Esophagus squamous epithelium (tissue), 5 donors: Measurements from ENCODE around the gene NOX3. TPM values are rescaled to one million over a fixed set of nuclear protein-coding genes. Genes with fewer than 3 reads are reported as not detected.

Experiments
- DNase-seq: peaks from one replicate; lab custom pipeline; 2025; lab: John Stamatoyannopoulos, UW
- H3K27ac ChIP-seq, 4 donors: fragments of 200-600 bp; sonication (generic); one replicate each; pipeline ENCODE4 v1.5.1; 2016 to 2019; ENCODE audit warnings: mild to moderate bottlenecking in 1 of 4
- H3K27me3 ChIP-seq, 4 donors: fragments of 200-600 bp; sonication (generic); 1 replicate in 3 of 4; 2 replicates in 1 of 4; pipeline versions ENCODE4 v1.5.1 to v1.6.0; 2017 to 2021; ENCODE audit warnings: antibody characterized with exemption in 1 of 4
- H3K36me3 ChIP-seq, 3 donors: fragments of 200-600 bp; sonication (generic); one replicate each; pipeline ENCODE4 v1.5.1; 2016 to 2019
- H3K4me1 ChIP-seq, 3 donors: fragments of 200-600 bp; sonication (generic); one replicate each; pipeline ENCODE4 v1.5.1; 2017 to 2019
- H3K4me3 ChIP-seq, 4 donors: fragments of 200-600 bp; sonication (generic); 1 replicate in 3 of 4; 2 replicates in 1 of 4; pipeline ENCODE4 v1.5.1; 2016 to 2019; ENCODE audit warnings: mild to moderate bottlenecking in 2 of 4, moderate library complexity in 1 of 4
- H3K9me3 ChIP-seq, 3 donors: fragments of 200-600 bp; sonication (generic); one replicate each; pipeline ENCODE4 v1.5.1; 2016 to 2019
- CTCF ChIP-seq, 6 experiments: fragments of 450-650 bp in 4 of 6; fragments of 200-600 bp in 2 of 6; sonication (generic) in 2 of 6; IDR thresholded peaks; one replicate each; pipeline ENCODE4 v1.5.1; 2016 to 2019; ENCODE audit warnings: antibody characterized with exemption in 6 of 6, mild to moderate bottlenecking in 4 of 6, moderate library complexity in 4 of 6
- POLR2A ChIP-seq, 4 donors: fragments of 450-650 bp; IDR thresholded peaks; one replicate each; pipeline ENCODE4 v1.6.1; 2017; ENCODE audit warnings: antibody characterized with exemption in 4 of 4, mild to moderate bottlenecking in 4 of 4, moderate library complexity in 3 of 4
- WGBS, 2 donors: methylation state at CpG; one replicate each; pipeline ENCODE4 v1.1.5; 2018; 5-methylcytosine and 5-hydroxymethylcytosine counted together
- intact Hi-C: fragments of 100-400 bp; cut with DNase I; formaldehyde crosslinking; loops from one replicate; pipeline ENCODE4 v1.15.0; 2022
- total RNA-seq, 4 donors: library from RNA; depleted of rRNA; stranded (reverse); fragments of >200 nt; gene quantifications; one replicate each; pipeline ENCODE4 v1.1.0, GENCODE V29; 2016
- donor health status: DM: yes; HTN: yes; CAD: no.

NOX3 gene
- total RNA-seq, 4 donors from 2014 or later = not detected

- Histone ChIP-seq H3K4me3 (no peak overlapping the region), H3K27me3 (no peaks in the 10 kb centered on the region), H3K4me1 (peaks cover 0 to 3% (median 0%) of the 10 kb centered on the region in 3 donors), H3K36me3 (no peaks in the 10 kb centered on the region), H3K27ac (no peak overlapping the region), H3K9me3 (no peaks in the 10 kb centered on the region)
- WGBS, 2 donors = 86 to 88% methylated on average over 1 of the region's 1 CpG
- intact Hi-C loops = no loop called here
- TF ChIP-seq CTCF (IDR thresholded peaks at IDR 0.05) = no peak
- TF ChIP-seq POLR2A (IDR thresholded peaks at IDR 0.05) = no peak
- no peak for DNase-seq
These were observed 43.3 kb downstream of the NOX3 start for GRCh38 chr6:155412335-155412734.

GRCh38 chr6:155411154-155412052 is 44.2 kb downstream of the NOX3 start:
- H3K27ac ChIP-seq = no peak overlapping the region
- WGBS, 2 donors = 59 to 71% methylated on average over 10 of the region's 10 CpGs
- H3K4me3 ChIP-seq = no peak overlapping the region
- intact Hi-C loops = no loop called here
- H3K4me1 ChIP-seq = no peaks in the 10 kb centered on the region
- H3K36me3 ChIP-seq = no peaks in the 10 kb centered on the region
- H3K9me3 ChIP-seq = no peaks in the 10 kb centered on the region
- TF ChIP-seq CTCF (IDR thresholded peaks at IDR 0.05) = no peak
- no peak for TF ChIP-seq POLR2A (IDR thresholded peaks at IDR 0.05)
- DNase-seq = no peak
- H3K27me3 ChIP-seq = no peaks in the 10 kb centered on the region

GRCh38 chr6:155409391-155409790 is 46.2 kb downstream of the NOX3 start:
- intact Hi-C loops = no loop called here
- TF ChIP-seq CTCF (IDR thresholded peaks at IDR 0.05) = no peak
- TF ChIP-seq POLR2A (IDR thresholded peaks at IDR 0.05) = no peak
- WGBS, 2 donors = 84 to 85% methylated on average over 4 of the region's 4 CpGs
- no peaks in the 10 kb centered on the region for H3K4me1 ChIP-seq
- H3K27ac ChIP-seq = no peak overlapping the region
- H3K9me3 ChIP-seq = no peaks in the 10 kb centered on the region
- H3K36me3 ChIP-seq = no peaks in the 10 kb centered on the region
- no peak for DNase-seq
- H3K27me3 ChIP-seq = no peaks in the 10 kb centered on the region
- H3K4me3 ChIP-seq = no peak overlapping the region

- Histone ChIP-seq H3K27ac (no peak overlapping the region), H3K27me3 (no peaks in the 10 kb centered on the region), H3K36me3 (no peaks in the 10 kb centered on the region), H3K4me3 (no peak overlapping the region), H3K9me3 (no peaks in the 10 kb centered on the region), H3K4me1 (no peaks in the 10 kb centered on the region)
- intact Hi-C loops = no loop called here
- TF ChIP-seq CTCF (IDR thresholded peaks at IDR 0.05) = no peak
- TF ChIP-seq POLR2A (IDR thresholded peaks at IDR 0.05) = no peak
- DNase-seq = no peak
- 73 to 84% methylated on average over 9 of the region's 9 CpGs for WGBS, 2 donors
These were observed 46.7 kb downstream of the NOX3 start for GRCh38 chr6:155408981-155409380.

GRCh38 chr6:155408231-155408630 is 47.4 kb downstream of the NOX3 start:
- H3K36me3 ChIP-seq = no peaks in the 10 kb centered on the region
- no peak overlapping the region for H3K4me3 ChIP-seq
- no peak overlapping the region for H3K27ac ChIP-seq
- H3K9me3 ChIP-seq = no peaks in the 10 kb centered on the region
- 75 to 100% methylated on average over 1 of the region's 1 CpG for WGBS, 2 donors
- DNase-seq = no peak
- intact Hi-C loops = no loop called here
- H3K4me1 ChIP-seq = no peaks in the 10 kb centered on the region
- no peaks in the 10 kb centered on the region for H3K27me3 ChIP-seq
- TF ChIP-seq CTCF (IDR thresholded peaks at IDR 0.05) = no peak
- no peak for TF ChIP-seq POLR2A (IDR thresholded peaks at IDR 0.05)
